Spleen (tissue), 11 donors: ENCODE data around the gene SARS1. TPM values are rescaled to one million over a fixed set of nuclear protein-coding genes. Genes with fewer than 3 reads are reported as not detected.

Source experiments
- DNase-seq: peaks from one replicate; pipeline ENCODE4 v3.0.0-alpha.2; 2020
- H3K27ac ChIP-seq, 8 donors: fragments of 200-600 bp; sonication (generic) in 7 of 8; 1 replicate in 4 of 8; 2 replicates in 4 of 8; pipeline versions ENCODE4 v1.5.0 to v1.8.0; 2016 to 2021; ENCODE audit warnings: inconsistent platforms in 4 of 8, mild to moderate bottlenecking in 4 of 8, moderate library complexity in 1 of 8
- H3K27me3 ChIP-seq, 7 donors: fragments of 200-600 bp; sonication (generic) in 6 of 7; replicated peaks in 1 of 7; 1 replicate in 4 of 7; 2 replicates in 3 of 7; pipeline versions ENCODE4 v1.5.0 to v1.8.0; 2016 to 2021; ENCODE audit warnings: inconsistent platforms in 3 of 7, mild to moderate bottlenecking in 1 of 7
- H3K36me3 ChIP-seq, 6 donors: fragments of 200-600 bp; sonication (generic) in 5 of 6; 1 replicate in 4 of 6; 2 replicates in 2 of 6; pipeline versions ENCODE4 v1.5.0 to v1.8.0; 2016 to 2021; ENCODE audit warnings: inconsistent platforms in 2 of 6
- H3K4me1 ChIP-seq, 6 donors: fragments of 200-600 bp; sonication (generic) in 5 of 6; 1 replicate in 3 of 6; 2 replicates in 3 of 6; pipeline versions ENCODE4 v1.5.0 to v1.8.0; 2016 to 2021; ENCODE audit warnings: inconsistent platforms in 3 of 6
- H3K4me3 ChIP-seq, 8 donors: fragments of 200-600 bp; sonication (generic) in 7 of 8; 1 replicate in 4 of 8; 2 replicates in 4 of 8; pipeline versions ENCODE4 v1.5.0 to v1.8.0; 2016 to 2021; ENCODE audit warnings: inconsistent platforms in 4 of 8, mild to moderate bottlenecking in 4 of 8, moderate library complexity in 2 of 8
- H3K9me3 ChIP-seq, 8 donors: fragments of 200-600 bp; sonication (generic) in 7 of 8; 1 replicate in 4 of 8; 2 replicates in 4 of 8; pipeline versions ENCODE4 v1.5.0 to v1.8.0; 2016 to 2021; ENCODE audit warnings: inconsistent platforms in 4 of 8
- POLR2A ChIP-seq, 3 donors: fragments of 450-650 bp; IDR thresholded peaks; one replicate each; pipeline ENCODE4 v1.5.1; 2017; ENCODE audit warnings: antibody characterized with exemption in 3 of 3, mild to moderate bottlenecking in 1 of 3
- POLR2AphosphoS5 ChIP-seq, 3 donors: sonication (generic); formaldehyde crosslinking; IDR thresholded peaks; one replicate each; pipeline ENCODE4 v1.5.1; 2017; ENCODE audit warnings: antibody characterized with exemption in 3 of 3
- WGBS, 5 donors: extraction: QIAGEN DNeasy Blood & Tissue Kit in 3 of 5; methylation state at CpG; one replicate each; pipeline versions ENCODE4 v1.1.5 to v1.1.7; 2013 to 2018; 5-methylcytosine and 5-hydroxymethylcytosine counted together
- intact Hi-C: fragments of 100-400 bp; cut with DNase I; formaldehyde crosslinking; loops from one replicate; pipeline ENCODE4 v1.15.0; 2023; ENCODE audit warnings: low total_unique reads
- polyA plus RNA-seq, 3 donors: library from polyadenylated mRNA; stranded (reverse); fragments of 200-250 nt; gene quantifications; one replicate each; pipeline ENCODE4 v1.2.1, GENCODE V29; 2013
- total RNA-seq, 7 donors: library from RNA; depleted of rRNA in 3 of 7; stranded (reverse); fragments of >200 nt in 3 of 7; fragmentation: NEBNext Ultra II Directional in 4 of 7; extraction: Animal tissue kit (Norgen Biotek cat#: 25700) in 4 of 7; gene quantifications; one replicate each; pipeline versions ENCODE4 v1.1.0 to v1.2.1, GENCODE V29; 2016 to 2021
- TF ChIP-seq, protein P1 (sequence below), 11 experiments: fragments of 200-600 bp in 7 of 11; fragments of 450-650 bp in 4 of 11; sonication (generic) in 4 of 11; IDR thresholded peaks in 8 of 11; conservative IDR thresholded peaks in 3 of 11; 1 replicate in 7 of 11; 2 replicates in 4 of 11; pipeline versions ENCODE4 v1.4.0 to v1.8.0; 2016 to 2021; ENCODE audit warnings: antibody characterized with exemption in 11 of 11, inconsistent platforms in 4 of 11, mild to moderate bottlenecking in 1 of 11
- donor health status: healthy with polysubstance abuse.
- donor health status: DM: no; HTN: no; CAD: no; lungs with moderate emphysema.
- donor health status: DM: no; HTN: no; CAD: no.
- donor health status: Bipolar disorder and iron deficiency.
- donor health status: healthy.
- donor health status: DM: no; HTN: no; CAD: no.
- donor health status: DM: yes; HTN: yes; CAD: no.

The SARS1 gene
- total and polyA plus RNA-seq, 10 donors: 47.2 to 138 (median 99.0) TPM

DNA sequence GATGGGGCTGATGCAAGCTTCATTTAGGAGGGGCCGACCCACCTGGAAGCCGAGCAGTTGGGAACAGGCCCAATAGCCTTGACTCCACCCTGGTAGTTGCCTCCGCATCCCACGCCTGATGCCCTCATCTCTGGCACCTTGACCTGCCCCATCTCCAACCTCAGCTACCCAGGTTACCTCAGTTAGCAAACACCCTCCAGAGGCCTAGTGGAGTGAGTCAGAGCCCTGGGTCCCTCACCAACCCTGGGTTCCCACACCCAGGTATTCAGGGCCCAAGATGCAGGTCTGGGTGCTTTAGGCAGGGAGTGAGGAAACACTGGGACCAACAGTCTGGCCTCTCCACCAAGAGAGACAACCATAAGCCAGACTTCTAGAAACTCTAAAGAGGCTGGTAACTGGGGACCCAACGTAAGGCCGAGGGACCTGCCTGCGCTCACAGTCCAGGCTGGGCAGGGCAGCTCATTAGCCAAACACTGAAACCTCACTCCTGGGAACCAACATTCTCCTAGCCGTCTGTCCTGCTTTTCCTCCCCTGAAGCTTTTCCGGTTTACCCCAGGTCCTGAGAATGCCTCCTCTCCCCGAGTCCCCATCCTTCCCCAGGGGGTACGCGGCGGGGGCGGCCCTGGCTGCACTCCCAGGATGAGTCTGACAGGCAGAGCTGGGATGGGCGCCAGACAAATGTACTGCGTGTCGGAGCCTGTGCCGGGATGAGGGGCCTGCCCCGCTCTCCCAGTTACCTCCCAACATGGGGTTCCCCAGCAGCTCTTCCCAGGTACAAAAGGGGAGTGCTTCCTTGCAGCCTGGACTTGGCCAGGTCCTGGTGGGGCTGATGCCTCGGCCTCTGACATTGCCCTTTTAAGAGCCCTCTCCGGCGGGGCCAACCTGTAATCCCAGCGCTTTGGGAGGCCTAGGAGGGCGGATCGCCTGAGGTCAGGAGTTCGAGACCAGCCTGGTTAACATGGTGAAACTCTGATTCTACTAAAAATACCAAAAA, 26.7 kb downstream of the SARS1 start:
- peak overlapping the region in 2 of 8 donors; percentile 7 for H3K27ac ChIP-seq
- H3K4me1 ChIP-seq: peaks cover 8 to 25% (median 17%) of the 10 kb centered on the region in 6 donors
- intact Hi-C loops: no loop called here
- no peak overlapping the region for H3K4me3 ChIP-seq
- TF ChIP-seq, protein P1, sequence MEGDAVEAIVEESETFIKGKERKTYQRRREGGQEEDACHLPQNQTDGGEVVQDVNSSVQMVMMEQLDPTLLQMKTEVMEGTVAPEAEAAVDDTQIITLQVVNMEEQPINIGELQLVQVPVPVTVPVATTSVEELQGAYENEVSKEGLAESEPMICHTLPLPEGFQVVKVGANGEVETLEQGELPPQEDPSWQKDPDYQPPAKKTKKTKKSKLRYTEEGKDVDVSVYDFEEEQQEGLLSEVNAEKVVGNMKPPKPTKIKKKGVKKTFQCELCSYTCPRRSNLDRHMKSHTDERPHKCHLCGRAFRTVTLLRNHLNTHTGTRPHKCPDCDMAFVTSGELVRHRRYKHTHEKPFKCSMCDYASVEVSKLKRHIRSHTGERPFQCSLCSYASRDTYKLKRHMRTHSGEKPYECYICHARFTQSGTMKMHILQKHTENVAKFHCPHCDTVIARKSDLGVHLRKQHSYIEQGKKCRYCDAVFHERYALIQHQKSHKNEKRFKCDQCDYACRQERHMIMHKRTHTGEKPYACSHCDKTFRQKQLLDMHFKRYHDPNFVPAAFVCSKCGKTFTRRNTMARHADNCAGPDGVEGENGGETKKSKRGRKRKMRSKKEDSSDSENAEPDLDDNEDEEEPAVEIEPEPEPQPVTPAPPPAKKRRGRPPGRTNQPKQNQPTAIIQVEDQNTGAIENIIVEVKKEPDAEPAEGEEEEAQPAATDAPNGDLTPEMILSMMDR (IDR thresholded peaks at IDR 0.05 in 8 of 11, conservative IDR thresholded peaks at IDR 0.05 in 3 of 11): no peak
- peak; percentile 12 to 73 (median 58) for TF ChIP-seq POLR2AphosphoS5 (IDR thresholded peaks at IDR 0.05)
- peaks cover 2 to 43% (median 41%) of the 10 kb centered on the region in 6 donors for H3K36me3 ChIP-seq
- peaks cover 0 to 47% (median 0%) of the 10 kb centered on the region in 7 donors for H3K27me3 ChIP-seq
- H3K9me3 ChIP-seq: no peaks in the 10 kb centered on the region
- 24 to 59% (median 51%) methylated on average over 16 to 26 of the region's 26 CpGs for WGBS, 5 donors
- peak; percentile 71 for DNase-seq

DNA sequence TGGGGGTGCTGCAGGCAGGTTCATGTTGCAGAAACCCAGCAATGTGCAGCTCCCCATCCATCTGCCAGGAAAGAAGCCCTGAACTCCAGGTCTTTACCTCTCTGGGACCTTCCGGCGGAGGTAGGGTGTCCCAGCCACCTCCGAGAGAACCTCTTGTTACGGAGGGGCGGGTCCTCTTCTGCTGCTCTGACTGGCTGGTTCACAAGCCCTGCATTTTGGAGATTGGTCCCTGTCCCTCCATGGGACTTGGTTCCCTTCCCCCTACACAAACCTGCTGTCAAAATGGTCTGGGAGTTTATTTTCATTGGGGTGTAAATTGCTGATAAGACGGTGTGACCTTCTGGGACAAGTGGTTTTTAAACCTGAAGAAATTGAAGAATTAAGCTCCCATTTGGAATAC, 27.6 kb downstream of the SARS1 start:
- peaks cover 0 to 34% (median 32%) of the 10 kb centered on the region in 6 donors for H3K36me3 ChIP-seq
- peaks cover 8 to 25% (median 17%) of the 10 kb centered on the region in 6 donors for H3K4me1 ChIP-seq
- no peaks in the 10 kb centered on the region for H3K9me3 ChIP-seq
- intact Hi-C loops: no loop called here
- 26 to 44% (median 32%) methylated on average over 6 of the region's 6 CpGs for WGBS, 5 donors
- H3K27me3 ChIP-seq: peaks cover 0 to 54% (median 0%) of the 10 kb centered on the region in 7 donors
- TF ChIP-seq POLR2AphosphoS5 (IDR thresholded peaks at IDR 0.05): no peak
- TF ChIP-seq, protein P1 (IDR thresholded peaks at IDR 0.05 in 8 of 11, conservative IDR thresholded peaks at IDR 0.05 in 3 of 11): no peak
- no peak for TF ChIP-seq POLR2A (IDR thresholded peaks at IDR 0.05)
- DNase-seq: no peak
- no peak overlapping the region for H3K27ac ChIP-seq
- no peak overlapping the region for H3K4me3 ChIP-seq

DNA sequence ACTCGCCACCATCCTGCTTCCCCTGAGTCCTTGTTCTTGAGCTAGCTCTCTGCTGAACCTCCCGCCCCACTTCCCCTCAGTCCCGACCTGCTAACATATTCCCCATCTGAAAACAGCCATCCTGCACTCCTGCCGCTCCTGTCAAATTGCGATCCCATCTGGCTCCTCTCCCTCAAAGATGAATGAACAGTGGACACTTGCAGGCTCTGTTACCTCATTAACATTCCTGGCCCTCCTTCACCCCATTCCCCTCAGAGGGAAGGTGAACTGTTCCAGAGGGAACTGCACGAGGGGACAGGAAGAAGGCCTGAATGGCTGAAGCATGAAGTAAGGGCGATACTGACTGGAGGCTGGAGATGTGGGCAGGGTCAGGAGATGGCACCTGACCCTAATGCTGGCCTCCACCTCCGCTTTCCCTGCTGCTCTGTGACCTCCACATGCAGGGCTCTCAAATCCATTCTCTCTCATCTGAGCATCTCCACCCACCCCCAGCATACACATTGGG, 28.2 kb downstream of the SARS1 start:
- 25 to 31% (median 28%) methylated on average over 8 of the region's 8 CpGs for WGBS, 5 donors
- DNase-seq: no peak

More for the DNA sequence above, 28.2 kb downstream of the SARS1 start:
- TF ChIP-seq POLR2A (IDR thresholded peaks at IDR 0.05) (no peak), POLR2AphosphoS5 (IDR thresholded peaks at IDR 0.05) (peak in 1 of 3 donors; percentile 15)
- TF ChIP-seq, protein P1 (IDR thresholded peaks at IDR 0.05 in 8 of 11, conservative IDR thresholded peaks at IDR 0.05 in 3 of 11): no peak
- Histone ChIP-seq H3K9me3 (no peaks in the 10 kb centered on the region), H3K27ac (no peak overlapping the region), H3K36me3 (peaks cover 0 to 28% (median 26%) of the 10 kb centered on the region in 6 donors), H3K4me1 (peaks cover 8 to 25% (median 17%) of the 10 kb centered on the region in 6 donors), H3K27me3 (peaks cover 0 to 58% (median 0%) of the 10 kb centered on the region in 7 donors), H3K4me3 (no peak overlapping the region)
- intact Hi-C loops: no loop called here
